ENCODE data around the gene TMIGD3.

Gene TMIGD3

GRCh38 chr1:111474106-111474505 lies 29.3 kb downstream of the TMIGD3 start:
- no peak for DNase-seq

GRCh38 chr1:111471538-111471937 lies 31.9 kb downstream of the TMIGD3 start:
- no peak for DNase-seq

- peak; percentile 89 for DNase-seq
Measured at GRCh38 chr1:111471012-111471411, 32.4 kb downstream of the TMIGD3 start.

- DNase-seq = no peak
Measured at GRCh38 chr1:111470596-111470995, 32.8 kb downstream of the TMIGD3 start.

GRCh38 chr1:111469539-111469938 lies 33.9 kb downstream of the TMIGD3 start:
- DNase-seq = no peak

GRCh38 chr1:111468717-111469100 lies 34.7 kb downstream of the TMIGD3 start:
- no peak for DNase-seq

- DNase-seq = peak; percentile 46
Measured at GRCh38 chr1:111467865-111468716, 35.3 kb downstream of the TMIGD3 start.

GRCh38 chr1:111466480-111466879 lies 37.0 kb downstream of the TMIGD3 start:
- DNase-seq = no peak

GRCh38 chr1:111465754-111466153 lies 37.7 kb downstream of the TMIGD3 start:
- no peak for DNase-seq

GRCh38 chr1:111463029-111463683 lies 40.3 kb downstream of the TMIGD3 start:
- DNase-seq = peak; percentile 75

- DNase-seq = no peak
Measured at GRCh38 chr1:111462370-111463028, 40.9 kb downstream of the TMIGD3 start.

- DNase-seq = no peak
Measured at GRCh38 chr1:111461765-111462164, 41.7 kb downstream of the TMIGD3 start.

- no peak for DNase-seq
Measured at GRCh38 chr1:111455642-111456031, 47.8 kb downstream of the TMIGD3 start.

GRCh38 chr1:111454859-111455641 lies 48.4 kb downstream of the TMIGD3 start:
- no peak for DNase-seq

- DNase-seq = no peak
Measured at GRCh38 chr1:111453706-111454105, 49.7 kb downstream of the TMIGD3 start.

GRCh38 chr1:111452581-111452980 lies 50.9 kb downstream of the TMIGD3 start:
- no peak for DNase-seq

GRCh38 chr1:111450185-111450584 lies 53.2 kb downstream of the TMIGD3 start:
- DNase-seq = no peak

- no peak for DNase-seq
Measured at GRCh38 chr1:111449703-111450017, 53.8 kb downstream of the TMIGD3 start.

- peak; percentile 100 for DNase-seq
Measured at GRCh38 chr1:111448918-111449702, 54.3 kb downstream of the TMIGD3 start, which contains the start of the genes ATP5PB and WDR77. ATP5PB (plus strand) TSS chr1:111449464; CDS start chr1:111449542, 78 bp downstream. WDR77 (minus strand) TSS chr1:111449256; CDS start chr1:111449169, 87 bp downstream.

- no peak for DNase-seq
Measured at GRCh38 chr1:111448482-111448917, 54.9 kb downstream of the TMIGD3 start.

- no peak for DNase-seq
Measured at GRCh38 chr1:111446967-111447892, 56.2 kb downstream of the TMIGD3 start.

All from hematopoietic multipotent progenitor cell treated with erythropoietin and hydrocortisone succinate and interleukin-3 and kit ligand, for 6 days (in vitro differentiated cells).